OCI-LY1 (cell line): ENCODE data around the gene PAK5.
"Not testable (repeated sequence)": the region's sequence is repeated elsewhere in the genome, so short reads cannot be mapped to it uniquely, and the experiment has no call there.

Experiments
- CTCF ChIP-seq: fragments of 200-600 bp; sonication (generic), shearing (Covaris generic); IDR thresholded peaks from 2 replicates; pipeline ENCODE4 v1.5.1; 2017; ENCODE audit warnings: mild to moderate bottlenecking, antibody characterized with exemption, low read length, moderate library complexity, mixed read lengths
- EZH2 ChIP-seq: fragments of 200-600 bp; sonication (generic), shearing (Covaris generic); IDR thresholded peaks from 2 replicates; pipeline ENCODE4 v1.8.0; 2017; ENCODE audit warnings: borderline replicate concordance, mixed run types, mild to moderate bottlenecking, antibody characterized with exemption, low read length, moderate library complexity, mixed read lengths

- not testable (repeated sequence) for TF ChIP-seq CTCF, EZH2
Observed at GRCh38 chr20:9641499-9642000, 197.3 kb downstream of the PAK5 start.
